Omental fat pad (tissue), 4 donors: Measurements from ENCODE around the gene CEACAM18. TPM values are rescaled to one million over a fixed set of nuclear protein-coding genes. Genes with fewer than 3 reads are reported as not detected.
A peak's percentile ranks its signal among the peaks of the same experiment; 100 is the strongest.

ENCODE experiments used
- ATAC-seq: fragments of 150-250 bp; one replicate; pipeline ENCODE4 v1.9.1; 2016; ENCODE audit warnings: mild to moderate bottlenecking, moderate library complexity; ENCODE audit not compliant: low FRiP score
- DNase-seq: peaks from one replicate; pipeline ENCODE4 v3.0.0-alpha.2; 2019; ENCODE audit warnings: low spot score
- total RNA-seq, 4 donors: library from RNA; depleted of rRNA; stranded (reverse); fragments of >200 nt; gene quantifications; one replicate each; pipeline ENCODE4 v1.1.0, GENCODE V29; 2016
- TF ChIP-seq, protein P1 (sequence below), 3 donors: fragments of 450-650 bp; IDR thresholded peaks; one replicate each; pipeline ENCODE4 v1.5.1; 2016 to 2017; ENCODE audit warnings: antibody characterized with exemption in 3 of 3, mild to moderate bottlenecking in 3 of 3, moderate library complexity in 2 of 3

The CEACAM18 gene
- total RNA-seq, 4 donors from 2014 or later = not detected

DNA sequence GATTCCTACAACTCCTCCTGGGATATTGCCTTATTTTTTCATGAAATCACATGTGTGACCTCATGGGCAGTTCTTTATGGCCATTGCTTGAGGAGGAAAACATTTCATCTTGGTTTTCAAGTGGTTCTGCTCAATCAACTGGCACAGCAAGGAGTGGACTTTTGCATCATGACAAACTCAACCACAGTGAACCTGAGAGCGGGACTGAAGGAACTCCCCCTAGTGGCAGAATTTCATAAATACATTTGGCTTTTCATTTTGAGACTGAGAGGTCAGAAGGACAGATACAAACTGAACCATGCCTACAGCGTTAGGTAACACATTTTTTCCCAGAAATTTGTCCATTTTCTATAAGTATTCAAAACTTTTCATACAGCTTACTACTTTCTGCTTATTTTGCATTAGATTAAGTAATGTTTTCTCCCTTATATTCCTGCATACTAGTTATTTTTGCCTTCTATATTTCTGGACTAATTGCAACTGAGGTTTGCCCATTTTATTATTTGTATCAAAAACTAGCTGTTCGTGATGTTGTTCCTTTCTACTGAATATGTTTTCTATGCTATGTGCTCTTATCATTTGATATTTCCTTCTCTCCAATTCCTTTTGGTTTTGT lies 36.6 kb downstream of the CEACAM18 start:
- no peak for DNase-seq
- TF ChIP-seq, protein P1, sequence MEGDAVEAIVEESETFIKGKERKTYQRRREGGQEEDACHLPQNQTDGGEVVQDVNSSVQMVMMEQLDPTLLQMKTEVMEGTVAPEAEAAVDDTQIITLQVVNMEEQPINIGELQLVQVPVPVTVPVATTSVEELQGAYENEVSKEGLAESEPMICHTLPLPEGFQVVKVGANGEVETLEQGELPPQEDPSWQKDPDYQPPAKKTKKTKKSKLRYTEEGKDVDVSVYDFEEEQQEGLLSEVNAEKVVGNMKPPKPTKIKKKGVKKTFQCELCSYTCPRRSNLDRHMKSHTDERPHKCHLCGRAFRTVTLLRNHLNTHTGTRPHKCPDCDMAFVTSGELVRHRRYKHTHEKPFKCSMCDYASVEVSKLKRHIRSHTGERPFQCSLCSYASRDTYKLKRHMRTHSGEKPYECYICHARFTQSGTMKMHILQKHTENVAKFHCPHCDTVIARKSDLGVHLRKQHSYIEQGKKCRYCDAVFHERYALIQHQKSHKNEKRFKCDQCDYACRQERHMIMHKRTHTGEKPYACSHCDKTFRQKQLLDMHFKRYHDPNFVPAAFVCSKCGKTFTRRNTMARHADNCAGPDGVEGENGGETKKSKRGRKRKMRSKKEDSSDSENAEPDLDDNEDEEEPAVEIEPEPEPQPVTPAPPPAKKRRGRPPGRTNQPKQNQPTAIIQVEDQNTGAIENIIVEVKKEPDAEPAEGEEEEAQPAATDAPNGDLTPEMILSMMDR (IDR thresholded peaks at IDR 0.05) = peak in 1 of 3 donors; percentile 51
- no peak for ATAC-seq

- ATAC-seq (no peak), DNase-seq (no peak)
- TF ChIP-seq, protein P1 (IDR thresholded peaks at IDR 0.05) = no peak
These were observed 42.4 kb downstream of the CEACAM18 start for GRCh38 chr19:51520728-51521127.

DNA sequence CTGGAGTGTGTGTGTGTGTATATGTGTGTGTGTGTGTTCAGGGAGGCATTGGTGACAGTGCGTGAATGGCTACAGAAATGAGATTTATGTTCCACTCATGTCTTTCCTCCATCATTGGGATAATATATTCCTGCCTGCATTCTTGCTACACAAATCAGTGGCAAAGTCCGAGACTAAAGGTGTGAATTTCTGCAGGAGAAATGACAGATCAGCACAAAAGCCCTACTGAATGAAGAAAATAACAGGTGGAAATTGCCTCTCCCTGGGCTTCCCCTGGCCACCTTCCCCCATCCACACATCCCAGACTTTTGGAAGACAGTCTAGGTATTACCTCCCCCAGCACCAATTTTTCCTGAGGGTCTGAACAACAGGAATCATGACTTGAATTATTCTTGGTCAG lies 43.0 kb downstream of the CEACAM18 start:
- TF ChIP-seq, protein P1 (IDR thresholded peaks at IDR 0.05) = no peak
- ATAC-seq (no peak), DNase-seq (no peak)

DNA sequence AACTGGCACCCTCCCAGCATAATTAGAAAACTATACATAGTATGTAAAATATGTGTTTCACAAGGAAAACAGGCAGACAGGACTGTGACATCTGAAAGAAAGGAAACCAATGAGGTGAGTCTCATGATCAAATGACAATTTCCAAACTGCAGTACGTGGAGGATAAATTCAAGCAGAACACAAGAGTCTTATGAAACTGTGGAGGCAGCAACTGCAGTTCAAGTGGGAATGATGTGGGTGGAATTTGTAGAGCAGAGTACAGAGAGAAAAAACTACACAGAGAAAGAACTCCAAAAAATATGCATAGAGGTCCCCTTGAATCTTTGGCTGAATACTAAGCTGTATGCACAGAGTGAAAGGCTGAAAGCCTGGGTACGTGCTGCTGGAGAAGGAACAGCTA lies 43.4 kb downstream of the CEACAM18 start:
- ATAC-seq (no peak), DNase-seq (no peak)
- TF ChIP-seq, protein P1 (IDR thresholded peaks at IDR 0.05) = no peak

DNA sequence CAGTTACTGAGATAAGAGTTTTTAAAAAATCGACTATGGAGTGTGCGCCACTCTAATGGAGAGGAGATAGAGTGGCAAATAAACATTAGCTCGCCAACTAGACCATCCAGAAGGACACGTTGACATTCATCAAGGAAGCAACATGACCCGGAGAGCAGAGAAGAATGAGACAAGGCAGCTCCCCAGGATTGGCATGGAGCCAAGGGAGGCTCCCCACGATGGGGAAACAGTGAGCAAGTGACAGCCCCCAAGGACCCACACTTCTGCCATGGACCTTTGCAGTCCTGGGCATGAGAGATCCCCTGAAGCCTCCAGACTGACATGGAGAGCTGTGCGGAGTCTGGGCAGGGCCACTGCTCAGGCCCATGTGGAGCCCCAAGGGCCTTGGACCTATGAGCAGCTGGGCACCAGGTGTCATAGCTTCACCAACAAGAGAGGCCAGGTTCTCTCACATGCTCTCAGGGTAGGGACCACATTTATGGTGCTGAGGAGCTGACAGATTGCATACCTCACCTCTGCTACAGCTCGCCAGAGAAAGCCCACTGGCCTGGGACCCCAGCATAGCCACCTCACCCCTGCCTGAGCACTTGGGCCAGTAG lies 46.4 kb downstream of the CEACAM18 start:
- TF ChIP-seq, protein P1 (IDR thresholded peaks at IDR 0.05) = no peak
- ATAC-seq (no peak), DNase-seq (no peak)

- TF ChIP-seq, protein P1 (IDR thresholded peaks at IDR 0.05) = no peak
- DNase-seq (no peak), ATAC-seq (no peak)
These were observed 47.3 kb downstream of the CEACAM18 start for GRCh38 chr19:51525651-51526050.

GRCh38 chr19:51529301-51529700 lies 51.0 kb downstream of the CEACAM18 start:
- TF ChIP-seq, protein P1 (IDR thresholded peaks at IDR 0.05) = no peak
- DNase-seq = no peak
- no peak for ATAC-seq
